HG02840 (cell line): ENCODE results near the gene BTBD9.

Source experiments
- ATAC-seq: cut with Tn5 transposase; IDR thresholded peaks from one replicate; pipeline ENCODE4 v1.9.1; 2021; ENCODE audit warnings: mild to moderate bottlenecking, moderate library complexity, moderate number of reproducible peaks; ENCODE audit not compliant: unreplicated experiment, low FRiP score

The BTBD9 gene

DNA sequence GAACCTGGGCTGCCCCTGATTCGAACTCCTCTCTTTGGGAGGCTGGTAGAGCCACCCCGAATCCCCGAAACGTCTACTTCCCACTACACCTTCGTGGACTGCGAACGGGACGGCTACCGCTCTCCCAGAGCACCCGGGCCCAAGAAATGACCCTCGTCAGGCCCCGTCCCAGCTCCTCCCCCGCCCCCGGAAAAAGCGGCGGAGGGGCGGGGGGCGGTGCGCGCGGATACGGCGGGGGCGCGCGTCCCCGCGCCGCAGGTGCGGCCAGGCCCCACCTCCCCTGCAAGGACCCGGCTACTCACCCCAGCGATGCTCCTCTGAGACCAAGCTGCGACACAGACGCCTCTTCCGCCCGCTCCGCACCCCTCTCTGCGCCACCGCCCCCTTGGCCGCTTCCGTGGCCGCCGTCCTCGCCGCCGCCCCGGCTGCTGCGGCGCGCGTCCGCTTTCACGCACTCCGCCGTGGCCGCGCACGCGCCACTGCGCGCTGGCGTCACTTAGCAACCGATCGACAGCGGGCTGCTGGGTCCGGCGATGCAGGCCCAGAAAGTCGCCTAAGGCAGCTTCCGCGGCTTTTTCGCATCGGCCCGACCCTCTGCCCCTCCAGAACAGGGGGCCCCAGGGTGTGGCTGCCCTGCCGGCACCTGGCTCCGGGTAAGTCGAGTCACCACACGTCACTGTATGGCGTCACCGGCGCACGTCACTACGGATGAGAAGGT lies at the start of gene BTBD9:
TSS of gene BTBD9 (minus strand) at position 432 of the 718 bp plus-strand sequence.
- ATAC-seq = peak; percentile 70

- no peak for ATAC-seq
Measured at GRCh38 chr6:38688579-38689087, 48.9 kb upstream of the BTBD9 start.

- no peak for ATAC-seq
Measured at GRCh38 chr6:38687549-38687948, 47.8 kb upstream of the BTBD9 start.

GRCh38 chr6:38687043-38687353 lies 47.3 kb upstream of the BTBD9 start:
- ATAC-seq = no peak

- ATAC-seq = no peak
Measured at GRCh38 chr6:38686270-38687042, 46.7 kb upstream of the BTBD9 start.

DNA sequence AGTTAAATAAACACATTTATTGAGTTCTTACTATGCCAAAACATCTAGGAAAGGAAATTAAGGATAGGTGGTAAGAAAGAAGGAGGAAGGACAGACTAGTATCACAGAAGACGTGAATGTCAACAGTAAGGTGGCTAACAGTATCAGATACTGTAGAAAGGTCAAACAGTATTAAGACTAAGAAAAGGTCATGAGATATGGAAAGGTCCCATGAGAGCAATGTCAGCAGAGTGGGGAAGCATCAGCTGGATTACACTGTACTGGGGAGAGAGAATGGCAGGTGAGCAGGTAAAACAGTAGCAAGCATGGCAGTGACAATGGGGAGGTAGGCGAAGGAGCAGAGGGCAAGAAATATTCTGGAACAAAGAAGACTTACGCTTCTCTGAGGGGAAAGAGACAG lies 45.2 kb upstream of the BTBD9 start:
- no peak for ATAC-seq

DNA sequence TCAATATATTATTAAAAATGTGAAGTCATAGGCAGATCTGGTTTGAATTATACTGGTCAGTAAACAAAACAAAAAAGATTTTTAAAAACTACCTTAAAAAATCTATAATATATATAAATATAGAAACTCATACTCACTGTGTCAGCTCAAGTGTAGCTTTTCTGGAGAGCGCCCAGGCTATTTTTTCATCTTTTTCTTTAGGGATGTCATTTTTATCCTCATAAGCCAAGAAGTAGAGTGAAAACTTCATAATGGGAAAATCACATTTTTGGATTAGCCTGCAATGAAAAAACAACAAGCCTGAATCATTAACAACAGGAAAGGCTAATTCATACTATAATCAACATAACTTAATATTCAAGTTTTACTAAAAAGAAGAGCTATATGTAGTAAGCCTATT lies 44.5 kb upstream of the BTBD9 start:
- ATAC-seq = no peak

DNA sequence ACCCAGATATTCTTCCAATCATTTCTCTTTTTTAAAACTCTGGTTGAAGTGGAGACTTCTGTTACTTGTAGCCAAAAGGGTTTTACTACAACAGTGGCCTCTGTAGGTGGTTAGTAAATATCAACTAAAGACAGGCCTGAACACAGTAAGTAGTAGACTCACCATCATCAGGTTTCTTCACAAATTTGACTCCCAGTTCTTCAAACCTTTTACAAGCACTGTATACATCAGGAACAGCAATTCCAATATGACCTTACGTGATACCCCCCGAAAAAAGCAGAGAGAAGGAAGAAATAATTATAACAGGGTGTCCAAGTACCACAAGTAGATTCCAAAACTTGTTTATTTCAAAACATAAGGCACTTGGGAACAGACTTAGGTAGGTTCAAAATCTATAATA lies 42.1 kb upstream of the BTBD9 start:
- ATAC-seq = no peak

GRCh38 chr6:38679668-38680067 lies 39.9 kb upstream of the BTBD9 start:
- ATAC-seq = no peak

DNA sequence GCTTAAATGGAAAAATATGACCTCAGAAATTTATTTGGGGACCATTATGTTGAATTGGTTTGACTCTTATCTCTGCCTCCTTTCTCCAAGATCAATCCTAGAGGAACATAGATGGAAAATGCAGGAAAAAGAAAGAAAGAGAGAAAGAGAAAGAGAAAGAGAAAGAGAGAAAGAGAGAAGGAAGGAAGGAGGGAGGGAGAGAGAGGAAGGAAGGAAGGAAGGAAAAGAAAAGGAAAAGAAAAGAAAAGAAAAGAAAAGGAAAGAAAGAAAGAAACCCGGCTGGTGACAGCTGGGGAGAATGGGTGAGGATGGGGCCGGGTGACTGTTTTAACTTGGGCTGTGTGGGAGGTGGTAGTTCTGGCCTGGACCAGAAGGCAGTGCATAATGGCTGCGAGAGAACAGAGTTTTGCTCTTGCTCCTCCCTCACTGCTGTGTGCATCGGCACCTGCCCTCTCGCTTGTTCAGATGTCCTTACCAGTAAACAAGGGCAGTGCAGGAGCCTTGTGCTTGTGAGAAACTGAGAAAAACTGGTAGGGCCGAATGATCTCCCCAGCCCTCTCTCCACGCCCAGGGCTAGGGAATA lies 38.5 kb upstream of the BTBD9 start:
- no peak for ATAC-seq

GRCh38 chr6:38676974-38677544 lies 37.3 kb upstream of the BTBD9 start:
- ATAC-seq = no peak

DNA sequence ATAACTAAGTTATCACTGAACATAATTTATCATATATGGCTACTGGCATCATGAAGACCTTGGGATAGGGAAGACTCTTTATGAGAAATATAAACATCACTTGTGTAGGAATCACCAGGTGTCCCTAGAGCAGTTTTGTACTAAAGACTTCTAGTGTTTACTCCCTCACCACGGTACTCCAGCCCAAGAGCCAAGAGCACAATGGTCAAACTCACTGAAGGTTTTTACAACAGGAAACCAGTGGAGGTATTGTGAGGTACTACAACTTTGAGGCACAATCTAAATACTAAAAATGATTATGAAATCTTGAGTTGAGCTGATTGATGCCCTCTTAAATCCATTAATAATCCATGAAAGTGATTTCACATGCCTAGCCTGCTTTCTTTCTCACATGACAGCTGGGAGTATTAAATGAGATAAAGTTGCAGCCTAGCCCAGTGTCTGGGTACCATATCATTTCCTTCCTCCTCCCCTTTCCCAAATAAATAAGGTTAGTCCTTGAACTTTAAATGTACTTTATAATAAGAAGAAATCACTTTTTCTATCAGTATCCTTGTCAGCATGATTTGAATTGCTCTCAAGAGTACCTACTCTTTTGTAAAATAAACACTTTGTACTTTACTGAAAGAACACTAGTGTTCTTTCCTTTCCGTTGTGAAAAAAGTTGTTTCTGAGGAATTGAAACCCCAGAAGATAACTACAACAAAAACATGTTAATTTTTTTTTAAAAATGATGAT lies 36.7 kb upstream of the BTBD9 start:
- no peak for ATAC-seq

DNA sequence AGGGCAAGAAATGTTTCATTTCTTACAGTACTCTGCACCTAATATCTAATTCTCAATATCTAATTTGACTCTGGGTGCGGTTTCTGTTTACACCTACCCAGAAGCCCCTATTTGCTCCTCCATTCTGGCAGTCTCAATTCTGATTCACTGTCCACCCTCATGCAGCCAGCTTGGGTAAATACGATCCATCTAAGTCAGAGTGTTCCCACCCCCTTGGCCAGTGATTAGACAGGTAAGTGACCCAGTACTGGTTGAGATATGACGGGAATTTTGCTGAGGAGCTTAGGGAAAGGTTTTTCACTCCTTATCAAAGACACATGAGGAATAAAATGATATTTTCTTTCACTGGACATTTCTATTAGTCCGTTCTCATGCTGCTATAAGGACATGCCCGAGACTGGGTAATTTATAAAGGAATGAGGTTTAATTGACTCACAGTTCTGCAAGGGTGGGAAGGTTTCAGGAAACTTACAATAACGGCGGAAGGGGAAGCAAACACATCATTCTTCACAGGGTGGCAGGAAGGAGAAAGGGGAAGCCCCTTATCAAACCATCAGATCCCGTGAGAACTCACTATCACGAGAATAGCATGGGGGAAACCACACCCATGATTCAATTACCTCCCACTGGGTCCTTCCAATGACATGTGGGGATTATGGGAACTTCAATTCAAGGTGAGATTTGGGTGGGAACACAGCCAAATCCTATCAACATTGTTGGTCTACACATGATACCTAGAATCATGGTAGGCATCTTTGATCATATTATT lies 33.9 kb upstream of the BTBD9 start:
- ATAC-seq = no peak

- ATAC-seq = peak; percentile 81
Measured at GRCh38 chr6:38671885-38672467, 32.2 kb upstream of the BTBD9 start.

GRCh38 chr6:38658418-38659167 lies 18.9 kb upstream of the BTBD9 start:
- no peak for ATAC-seq

- no peak for ATAC-seq
Measured at GRCh38 chr6:38656896-38657295, 17.2 kb upstream of the BTBD9 start.

DNA sequence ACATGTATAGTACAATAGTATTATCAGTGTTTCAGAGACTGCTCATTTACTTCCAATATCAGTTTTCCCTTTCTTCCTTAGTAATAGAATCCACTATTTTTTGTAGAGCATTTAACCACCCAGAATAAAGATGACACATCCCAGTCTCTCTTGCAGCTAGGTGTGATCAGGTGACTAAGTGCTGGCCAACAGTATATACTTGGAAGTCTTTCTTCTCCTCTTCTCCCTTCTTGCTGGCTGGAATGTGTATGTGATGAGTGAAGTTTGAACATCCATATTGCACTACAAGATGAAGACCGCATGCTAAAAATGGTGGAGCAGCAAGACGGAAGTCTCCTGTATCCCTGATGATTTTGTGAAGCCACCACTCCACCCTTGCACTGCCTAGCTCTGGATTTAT lies 14.5 kb upstream of the BTBD9 start:
- no peak for ATAC-seq

GRCh38 chr6:38651121-38651784 lies 11.5 kb upstream of the BTBD9 start:
- no peak for ATAC-seq
